C4-2B (cell line): ENCODE results near the gene PUM2.

Experiments
- ZFX ChIP-seq: fragments of 450-650 bp; IDR thresholded peaks from 2 replicates; pipeline ENCODE4 v1.6.1; 2017
- TF ChIP-seq, protein P1 (sequence below): fragments of 450-650 bp; conservative IDR thresholded peaks from 2 replicates; pipeline ENCODE4 v1.5.1; 2017; ENCODE audit warnings: mild to moderate bottlenecking

DNA sequence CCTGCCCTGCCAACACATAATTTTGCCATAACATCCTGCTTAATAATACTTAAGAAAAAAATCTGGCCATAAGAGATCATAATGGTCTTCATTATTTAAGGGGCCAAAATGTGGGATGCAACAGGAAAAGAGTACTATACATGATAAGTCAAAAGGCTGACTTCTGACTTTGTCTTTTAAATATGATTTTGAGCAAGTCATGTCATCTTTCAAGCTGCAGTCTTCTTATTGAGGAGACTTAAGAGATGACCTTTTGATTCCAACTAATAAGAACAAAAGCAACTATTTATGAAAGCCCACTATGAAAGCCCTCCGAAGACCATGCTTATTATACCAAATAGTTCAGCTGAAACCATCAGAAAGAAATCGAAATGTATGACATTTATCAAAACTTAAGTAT lies 41.6 kb downstream of the PUM2 start:
- TF ChIP-seq, protein P1, sequence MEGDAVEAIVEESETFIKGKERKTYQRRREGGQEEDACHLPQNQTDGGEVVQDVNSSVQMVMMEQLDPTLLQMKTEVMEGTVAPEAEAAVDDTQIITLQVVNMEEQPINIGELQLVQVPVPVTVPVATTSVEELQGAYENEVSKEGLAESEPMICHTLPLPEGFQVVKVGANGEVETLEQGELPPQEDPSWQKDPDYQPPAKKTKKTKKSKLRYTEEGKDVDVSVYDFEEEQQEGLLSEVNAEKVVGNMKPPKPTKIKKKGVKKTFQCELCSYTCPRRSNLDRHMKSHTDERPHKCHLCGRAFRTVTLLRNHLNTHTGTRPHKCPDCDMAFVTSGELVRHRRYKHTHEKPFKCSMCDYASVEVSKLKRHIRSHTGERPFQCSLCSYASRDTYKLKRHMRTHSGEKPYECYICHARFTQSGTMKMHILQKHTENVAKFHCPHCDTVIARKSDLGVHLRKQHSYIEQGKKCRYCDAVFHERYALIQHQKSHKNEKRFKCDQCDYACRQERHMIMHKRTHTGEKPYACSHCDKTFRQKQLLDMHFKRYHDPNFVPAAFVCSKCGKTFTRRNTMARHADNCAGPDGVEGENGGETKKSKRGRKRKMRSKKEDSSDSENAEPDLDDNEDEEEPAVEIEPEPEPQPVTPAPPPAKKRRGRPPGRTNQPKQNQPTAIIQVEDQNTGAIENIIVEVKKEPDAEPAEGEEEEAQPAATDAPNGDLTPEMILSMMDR: no peak
- no peak for TF ChIP-seq ZFX
